Right lobe of liver (tissue), 6 donors: ENCODE data around the gene LILRB5. TPM values are rescaled to one million over a fixed set of nuclear protein-coding genes. Genes with fewer than 3 reads are reported as not detected.
"Not testable (repeated sequence)": the region's sequence is repeated elsewhere in the genome, so short reads cannot be mapped to it uniquely, and the experiment has no call there.

Experiments used
- ATAC-seq, 4 donors: fragments of 200-7000 bp; cut with Tn5 transposase; one replicate each; pipeline ENCODE4 v1.9.1; 2020; ENCODE audit warnings: mild to moderate bottlenecking in 4 of 4, moderate library complexity in 4 of 4
- DNase-seq, 3 donors: peaks; one replicate each; pipeline ENCODE4 v3.0.0-alpha.2; 2020
- H3K27ac ChIP-seq, 3 donors: fragments of 200-600 bp; one replicate each; pipeline ENCODE4 v1.8.0; 2022
- H3K27me3 ChIP-seq, 2 donors: fragments of 200-600 bp; one replicate each; pipeline ENCODE4 v1.8.0; 2022
- H3K36me3 ChIP-seq, 4 donors: fragments of 200-600 bp; sonication (generic) in 1 of 4; one replicate each; pipeline versions ENCODE4 v1.5.1 to v1.8.0; 2017 to 2022; ENCODE audit warnings: control low read depth in 1 of 4
- H3K4me1 ChIP-seq, 4 donors: fragments of 200-600 bp; sonication (generic) in 1 of 4; one replicate each; pipeline versions ENCODE4 v1.5.1 to v1.8.0; 2017 to 2022; ENCODE audit warnings: control low read depth in 1 of 4
- H3K4me3 ChIP-seq, 3 donors: fragments of 200-600 bp; one replicate each; pipeline ENCODE4 v1.8.0; 2022
- H3K9me3 ChIP-seq, 4 donors: fragments of 200-600 bp; sonication (generic) in 1 of 4; one replicate each; pipeline versions ENCODE4 v1.5.1 to v1.8.0; 2017 to 2022; ENCODE audit warnings: control low read depth in 1 of 4
- POLR2A ChIP-seq: fragments of 450-650 bp; IDR thresholded peaks from one replicate; pipeline ENCODE4 v1.6.1; 2017; ENCODE audit warnings: antibody characterized with exemption, mild to moderate bottlenecking
- WGBS: methylation state at CpG from one replicate; pipeline ENCODE4 v1.1.6; 2018; ENCODE audit warnings: low coverage, low lambda C conversion rate; ENCODE audit not compliant: insufficient coverage; ENCODE audit errors: missing lambda C conversion rate; 5-methylcytosine and 5-hydroxymethylcytosine counted together
- intact Hi-C, 2 donors: fragments of 100-400 bp; cut with DNase I; formaldehyde crosslinking; loops; one replicate each; pipeline versions ENCODE4 v1.11.2 to v1.14.1; 2022
- total RNA-seq, 6 experiments: library from RNA; depleted of rRNA in 2 of 6; stranded (reverse); fragments of >200 nt in 2 of 6; fragmentation: NEBNext Ultra II Directional in 3 of 6; extraction: Animal tissue kit (Norgen Biotek cat#: 25700) in 3 of 6; gene quantifications; one replicate each; pipeline versions ENCODE4 v1.1.0 to v1.2.4, GENCODE V29; 2016 to 2023
- TF ChIP-seq, protein P1 (sequence below), 4 donors: fragments of 200-600 bp in 3 of 4; fragments of 450-650 bp in 1 of 4; IDR thresholded peaks; one replicate each; pipeline versions ENCODE4 v1.5.1 to v1.8.0; 2016 to 2022; ENCODE audit warnings: antibody characterized with exemption in 4 of 4, mild to moderate bottlenecking in 2 of 4
- donor health status: DM: no; HTN: yes; CAD: no.
- donor health status: DM: no; HTN: no; CAD: no.
- donor health status: DM: no; HTN: no; CAD: no.
- donor health status: DM: no; HTN: yes; CAD: no.
- donor health status: DM: no; HTN: yes; CAD: no.

Gene LILRB5
- total RNA-seq, 6 experiments from 2014 or later = 2.7 to 19.7 (median 8.4) TPM

- no peaks in the 10 kb centered on the region for H3K36me3 ChIP-seq
- no CpG with 5 or more reads among the region's 4 CpGs for WGBS
- H3K9me3 ChIP-seq = no peaks in the 10 kb centered on the region
- ATAC-seq (peak in 3 of 4 donors; percentile 22 to 57 (median 30)), DNase-seq (no peak)
- TF ChIP-seq POLR2A = no peak
- TF ChIP-seq, protein P1, sequence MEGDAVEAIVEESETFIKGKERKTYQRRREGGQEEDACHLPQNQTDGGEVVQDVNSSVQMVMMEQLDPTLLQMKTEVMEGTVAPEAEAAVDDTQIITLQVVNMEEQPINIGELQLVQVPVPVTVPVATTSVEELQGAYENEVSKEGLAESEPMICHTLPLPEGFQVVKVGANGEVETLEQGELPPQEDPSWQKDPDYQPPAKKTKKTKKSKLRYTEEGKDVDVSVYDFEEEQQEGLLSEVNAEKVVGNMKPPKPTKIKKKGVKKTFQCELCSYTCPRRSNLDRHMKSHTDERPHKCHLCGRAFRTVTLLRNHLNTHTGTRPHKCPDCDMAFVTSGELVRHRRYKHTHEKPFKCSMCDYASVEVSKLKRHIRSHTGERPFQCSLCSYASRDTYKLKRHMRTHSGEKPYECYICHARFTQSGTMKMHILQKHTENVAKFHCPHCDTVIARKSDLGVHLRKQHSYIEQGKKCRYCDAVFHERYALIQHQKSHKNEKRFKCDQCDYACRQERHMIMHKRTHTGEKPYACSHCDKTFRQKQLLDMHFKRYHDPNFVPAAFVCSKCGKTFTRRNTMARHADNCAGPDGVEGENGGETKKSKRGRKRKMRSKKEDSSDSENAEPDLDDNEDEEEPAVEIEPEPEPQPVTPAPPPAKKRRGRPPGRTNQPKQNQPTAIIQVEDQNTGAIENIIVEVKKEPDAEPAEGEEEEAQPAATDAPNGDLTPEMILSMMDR (IDR thresholded peaks at IDR 0.05) = no peak
- H3K27ac ChIP-seq = no peak overlapping the region
- intact Hi-C loops = no loop called here
- H3K4me3 ChIP-seq = no peak overlapping the region
- H3K4me1 ChIP-seq = no peaks in the 10 kb centered on the region
- no peaks in the 10 kb centered on the region for H3K27me3 ChIP-seq
Measured at GRCh38 chr19:54298357-54299125, 41.5 kb upstream of the LILRB5 start.

- TF ChIP-seq, protein P1 (IDR thresholded peaks at IDR 0.05) = no peak
- no peak for TF ChIP-seq POLR2A
- ATAC-seq = peak in 1 of 4 donors; percentile 33
- no peaks in the 10 kb centered on the region for H3K27me3 ChIP-seq
- no peaks in the 10 kb centered on the region for H3K4me1 ChIP-seq
- no peak overlapping the region for H3K4me3 ChIP-seq
- H3K9me3 ChIP-seq = no peaks in the 10 kb centered on the region
- no peak overlapping the region for H3K27ac ChIP-seq
- no peak for DNase-seq
- no CpG with 5 or more reads among the region's 7 CpGs for WGBS
- H3K36me3 ChIP-seq = no peaks in the 10 kb centered on the region
- intact Hi-C loops = no loop called here
Measured at GRCh38 chr19:54297759-54298305, 40.8 kb upstream of the LILRB5 start.

DNA sequence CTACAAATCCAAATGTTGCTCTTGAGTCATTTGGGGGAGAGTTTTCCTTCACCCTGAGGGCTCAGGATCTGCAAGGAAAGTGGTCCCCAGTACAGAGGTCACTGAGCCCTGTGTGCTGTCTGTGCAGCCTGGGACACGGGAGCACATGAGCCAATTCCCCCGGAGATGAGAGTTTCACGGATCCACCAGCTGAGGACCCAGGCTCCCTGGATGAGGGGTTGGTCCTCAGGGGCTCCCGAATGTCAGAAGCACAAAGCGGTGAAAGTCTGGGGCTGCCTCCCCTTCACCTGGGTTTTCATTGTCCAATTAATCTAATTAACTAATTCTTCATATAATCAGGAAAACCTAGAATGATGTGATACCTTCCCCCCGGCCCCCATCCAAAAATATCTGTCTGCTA lies 37.5 kb upstream of the LILRB5 start:
- ATAC-seq (no peak), DNase-seq (no peak)
- WGBS = 76% methylated on average over 6 of the region's 6 CpGs
- intact Hi-C loops = no loop called here
- no peaks in the 10 kb centered on the region for H3K9me3 ChIP-seq
- H3K4me3 ChIP-seq = no peak overlapping the region
- H3K4me1 ChIP-seq = no peaks in the 10 kb centered on the region
- TF ChIP-seq, protein P1 (IDR thresholded peaks at IDR 0.05) = no peak
- no peak for TF ChIP-seq POLR2A
- no peaks in the 10 kb centered on the region for H3K36me3 ChIP-seq
- H3K27me3 ChIP-seq = no peaks in the 10 kb centered on the region
- H3K27ac ChIP-seq = no peak overlapping the region

DNA sequence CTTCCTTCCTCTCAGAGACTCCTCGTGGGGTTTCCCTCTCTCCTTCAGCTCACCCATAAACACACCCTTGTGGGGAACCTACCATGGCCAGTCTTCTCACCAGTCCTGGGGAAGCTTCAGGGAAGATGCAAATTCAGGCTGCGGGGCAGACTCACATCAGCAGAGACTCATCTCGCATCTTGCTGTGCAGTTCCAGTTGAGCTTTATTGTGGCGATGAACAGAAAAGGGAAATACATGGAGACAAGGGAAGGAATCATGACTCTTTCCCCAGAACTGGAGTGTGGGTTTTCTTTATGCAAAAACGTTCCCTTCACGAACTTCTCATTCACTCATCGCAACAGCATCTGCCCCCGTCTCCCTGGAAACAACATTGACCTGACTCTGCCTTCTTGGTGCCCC lies 32.1 kb upstream of the LILRB5 start:
- not testable (repeated sequence) for H3K4me1 ChIP-seq, ATAC-seq

DNA sequence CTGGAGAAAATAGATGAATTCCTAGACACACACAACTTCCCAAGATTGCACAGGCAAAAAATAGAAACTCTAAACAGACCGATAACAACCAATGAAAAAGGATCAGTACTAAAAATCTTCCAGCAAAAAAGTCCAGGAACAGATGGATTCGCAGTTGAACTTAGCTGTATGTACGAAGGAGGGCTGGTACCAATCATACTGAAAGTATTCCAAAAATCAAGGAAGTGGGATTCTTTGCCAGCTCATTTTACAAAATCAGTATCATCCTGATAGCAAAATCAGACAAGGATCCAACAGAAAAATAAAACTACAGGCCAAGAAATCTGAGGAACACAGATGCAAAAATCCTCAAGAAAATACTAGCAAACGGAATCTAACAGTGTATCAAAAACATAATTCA lies 30.4 kb upstream of the LILRB5 start:
- H3K9me3 ChIP-seq = no peaks in the 10 kb centered on the region
- 72% methylated on average over 4 of the region's 4 CpGs for WGBS
- no peak overlapping the region for H3K4me3 ChIP-seq
- H3K4me1 ChIP-seq = no peaks in the 10 kb centered on the region
- no peak for DNase-seq
- ATAC-seq = no peak
- TF ChIP-seq, protein P1 (IDR thresholded peaks at IDR 0.05) = no peak
- no peak for TF ChIP-seq POLR2A
- no peaks in the 10 kb centered on the region for H3K36me3 ChIP-seq
- H3K27me3 ChIP-seq = no peaks in the 10 kb centered on the region
- intact Hi-C loops = no loop called here
- no peak overlapping the region for H3K27ac ChIP-seq

More for the DNA sequence above, 32.1 kb upstream of the LILRB5 start:
- 35% methylated on average over 7 of the region's 8 CpGs for WGBS
- DNase-seq, H3K27me3 ChIP-seq, H3K36me3 ChIP-seq, H3K27ac ChIP-seq, H3K9me3 ChIP-seq, H3K4me3 ChIP-seq, intact Hi-C loops: not testable (repeated sequence)

- H3K27ac ChIP-seq, intact Hi-C loops, H3K4me3 ChIP-seq, H3K9me3 ChIP-seq, H3K4me1 ChIP-seq, H3K27me3 ChIP-seq, ATAC-seq, H3K36me3 ChIP-seq, DNase-seq: not testable (repeated sequence)
- 60% methylated on average over 2 of the region's 10 CpGs for WGBS
Measured at GRCh38 chr19:54286283-54286682, 29.2 kb upstream of the LILRB5 start.

DNA sequence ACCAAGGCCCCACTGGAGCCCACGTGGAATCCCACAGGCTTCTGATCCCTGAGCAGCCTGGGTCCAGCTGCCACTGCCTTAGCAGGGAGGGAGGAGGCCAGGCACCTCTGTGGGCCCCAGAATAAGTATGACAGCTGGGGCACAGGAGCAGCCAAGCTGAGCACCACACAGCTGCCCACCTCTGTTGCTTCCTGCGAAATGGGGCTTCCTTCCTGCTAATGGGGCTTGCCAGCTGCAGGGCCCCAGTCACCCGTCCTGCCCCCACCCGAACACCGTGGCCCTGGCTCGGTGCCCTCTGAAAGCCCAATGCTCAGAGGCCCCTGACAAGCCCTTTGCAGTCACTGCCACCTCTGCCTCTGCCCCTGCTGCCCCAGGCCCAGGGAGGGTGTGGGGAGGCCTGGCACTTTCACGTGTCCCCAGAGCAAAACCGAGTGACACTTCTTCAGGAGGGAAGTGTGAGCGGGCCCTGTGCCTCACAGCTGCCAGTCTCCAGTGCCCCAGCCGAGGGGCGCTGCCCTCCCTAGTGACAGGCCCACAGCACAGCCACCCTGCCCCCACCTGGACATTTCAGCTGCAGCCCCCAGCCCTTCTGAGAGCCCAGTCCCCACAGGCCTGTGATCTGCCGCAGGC lies 28.5 kb upstream of the LILRB5 start:
- ATAC-seq = peak in 3 of 4 donors; percentile 41 to 47 (median 44)
- DNase-seq, H3K4me3 ChIP-seq, intact Hi-C loops, H3K36me3 ChIP-seq, H3K4me1 ChIP-seq, H3K9me3 ChIP-seq, H3K27me3 ChIP-seq, H3K27ac ChIP-seq: not testable (repeated sequence)
- WGBS = no CpG with 5 or more reads among the region's 12 CpGs
